Dedifferentiated amniotic fluid mesenchymal stem cell (primary cell): Measurements from ENCODE around the gene PLEKHJ1.

ENCODE experiments used
- DNase-seq: peaks from one replicate; pipeline ENCODE4 v3.0.0-alpha.2; 2016; ENCODE audit errors: extremely low spot score

The PLEKHJ1 gene

DNA sequence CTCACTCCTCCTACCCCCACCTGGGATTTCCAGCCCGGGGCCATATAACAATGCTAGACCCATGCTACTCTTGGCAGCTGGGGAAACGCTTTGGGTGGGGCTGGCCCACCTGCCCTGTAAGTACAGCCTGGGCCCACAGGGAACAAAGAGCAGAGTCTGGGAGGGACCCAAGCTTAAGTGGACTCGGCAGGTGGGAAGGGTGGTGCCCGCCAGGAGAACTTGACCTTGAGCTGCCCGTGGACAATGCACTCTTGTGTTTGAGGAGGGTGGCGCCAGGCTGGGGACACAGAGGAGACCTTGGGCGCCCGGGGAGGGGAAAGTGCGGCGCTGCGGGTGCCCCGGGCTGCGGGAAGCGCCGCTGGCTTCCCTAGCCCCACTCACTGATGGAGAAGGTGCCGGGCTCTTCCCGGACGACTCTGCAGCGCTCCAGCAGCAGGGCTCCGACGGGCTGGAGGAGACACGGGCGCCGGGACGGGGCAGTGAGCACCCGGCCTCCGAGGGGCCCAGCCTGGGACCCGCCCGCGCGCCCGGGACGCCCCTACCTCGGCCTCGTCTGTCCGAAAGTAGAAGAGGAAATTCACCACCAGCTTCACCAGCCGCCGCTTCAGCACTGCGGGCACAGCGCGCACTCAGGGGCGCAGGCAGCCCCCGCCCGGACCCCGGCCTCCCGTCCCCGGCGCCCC lies 607 bp downstream of the PLEKHJ1 start:
- DNase-seq: no peak

DNA sequence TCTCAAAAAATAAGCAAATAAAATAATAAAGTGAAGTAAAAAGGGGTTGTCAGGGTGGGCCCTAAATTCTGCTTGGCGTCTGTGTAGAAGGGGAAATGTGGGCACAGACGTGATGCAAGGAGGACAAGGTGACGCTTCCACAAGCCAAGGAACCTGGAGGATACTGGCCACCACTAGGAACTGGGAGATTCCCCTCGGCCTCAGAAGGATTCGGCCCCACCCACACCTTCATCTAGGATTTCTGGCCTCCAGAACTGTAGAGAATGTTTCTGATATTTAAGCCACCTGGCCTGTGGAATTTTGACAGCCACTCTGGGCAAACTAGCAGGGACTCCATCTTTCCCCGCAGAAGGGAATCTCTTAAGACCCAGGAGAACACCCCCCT lies 1.1 kb downstream of the PLEKHJ1 start:
- DNase-seq: no peak

DNA sequence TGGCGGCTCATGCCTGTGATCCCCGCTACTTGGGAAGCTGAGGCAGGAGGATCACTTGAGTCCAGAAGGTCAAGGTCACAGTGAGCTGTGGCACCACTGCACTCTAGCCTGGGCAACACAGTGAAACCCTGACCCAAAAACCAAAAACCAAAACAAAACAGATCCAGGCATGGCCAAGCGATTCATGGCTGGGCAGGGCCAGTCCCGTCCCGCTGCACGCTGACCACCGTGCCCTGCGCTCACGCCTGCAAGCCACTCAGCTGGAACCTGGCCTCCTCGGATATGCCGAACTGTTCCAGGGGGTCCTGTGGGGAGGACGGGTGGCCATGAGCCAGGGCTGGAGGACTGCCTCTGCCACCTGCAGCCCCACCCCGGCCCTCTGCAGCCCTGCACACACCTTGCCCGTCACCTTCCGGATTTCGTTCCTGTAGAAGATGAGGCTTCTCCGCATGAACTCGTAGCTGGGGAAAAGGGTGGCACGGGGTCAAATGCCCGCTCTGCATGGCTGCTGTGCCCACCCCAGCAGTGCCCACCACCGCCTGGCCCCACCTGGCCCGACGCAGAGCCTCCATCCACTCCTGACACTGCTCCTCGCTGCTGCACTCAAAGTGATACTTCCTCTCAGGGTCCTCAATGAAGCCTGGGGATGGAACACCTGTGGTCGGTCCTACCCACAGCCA lies 2.4 kb downstream of the PLEKHJ1 start:
- DNase-seq: no peak

DNA sequence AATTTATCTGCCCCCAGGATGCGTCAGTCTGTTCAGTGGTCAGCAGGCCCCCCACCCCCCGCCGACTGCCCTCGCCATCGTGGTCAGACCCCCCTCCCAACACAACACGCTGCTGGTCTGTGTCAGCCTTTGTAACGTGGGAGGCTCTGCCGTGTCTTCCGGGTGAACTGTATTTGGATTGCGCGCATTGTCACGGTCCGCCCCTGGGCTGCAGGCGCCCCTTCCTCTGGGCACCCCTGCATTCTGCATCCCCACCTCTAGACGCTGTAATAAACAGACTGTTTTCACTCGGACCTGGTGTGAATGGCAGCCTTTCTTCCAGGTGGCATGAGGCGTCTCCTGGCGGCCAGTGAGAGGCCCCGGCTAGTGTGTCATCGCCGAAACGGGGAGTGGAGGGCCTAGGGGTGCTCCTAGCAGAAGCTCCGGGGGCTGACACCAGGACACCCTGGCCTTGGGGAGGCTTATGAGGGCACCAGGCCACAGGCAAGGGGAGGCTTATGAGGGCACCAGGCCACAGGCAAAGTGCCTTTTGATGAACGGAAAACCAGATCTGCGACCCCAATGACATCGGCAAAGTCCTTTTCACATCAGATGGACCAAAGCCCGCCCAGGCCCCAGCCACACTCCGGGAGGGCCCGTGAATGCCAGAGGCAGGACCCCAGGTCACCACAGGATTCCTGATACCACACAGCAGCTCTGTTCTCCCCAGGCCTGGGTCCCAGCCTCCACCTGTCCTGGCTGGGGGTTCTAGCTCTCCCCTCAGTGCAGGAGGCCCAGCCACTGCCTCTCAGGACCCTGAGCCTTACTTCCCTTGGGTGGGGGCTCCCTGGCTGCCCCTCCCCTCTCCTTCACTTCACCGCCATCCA lies 3.6 kb downstream of the PLEKHJ1 start:
- DNase-seq: no peak

DNA sequence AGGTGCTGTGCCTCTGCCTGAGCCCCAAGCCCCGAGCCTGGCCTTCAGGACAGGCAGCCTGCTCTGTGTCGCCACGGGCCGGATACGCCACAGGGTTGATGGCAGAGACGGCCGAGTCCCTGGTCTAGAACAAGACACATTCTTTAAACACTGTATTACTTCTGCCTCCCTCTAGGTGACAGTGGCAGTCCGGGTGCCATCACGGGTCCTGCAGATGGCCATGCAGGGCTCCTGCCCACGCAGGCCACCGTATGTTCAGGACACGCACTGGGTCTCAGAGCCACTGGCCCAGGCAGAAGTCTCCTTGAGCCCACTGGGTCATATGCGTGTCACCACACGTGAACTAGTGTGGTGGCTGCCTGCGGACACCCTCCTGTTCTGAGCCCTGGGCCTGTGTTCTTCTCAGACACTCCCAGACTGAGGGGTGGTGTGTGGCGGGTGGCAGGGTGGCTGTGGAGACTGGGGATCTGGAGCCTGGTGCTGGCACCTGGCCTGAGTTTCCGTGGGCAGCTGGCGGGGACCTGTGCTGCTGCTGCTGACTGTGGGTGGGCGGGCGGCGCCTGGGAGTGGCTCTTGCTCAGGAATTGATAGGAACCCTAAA lies 4.4 kb downstream of the PLEKHJ1 start:
- DNase-seq: no peak

DNA sequence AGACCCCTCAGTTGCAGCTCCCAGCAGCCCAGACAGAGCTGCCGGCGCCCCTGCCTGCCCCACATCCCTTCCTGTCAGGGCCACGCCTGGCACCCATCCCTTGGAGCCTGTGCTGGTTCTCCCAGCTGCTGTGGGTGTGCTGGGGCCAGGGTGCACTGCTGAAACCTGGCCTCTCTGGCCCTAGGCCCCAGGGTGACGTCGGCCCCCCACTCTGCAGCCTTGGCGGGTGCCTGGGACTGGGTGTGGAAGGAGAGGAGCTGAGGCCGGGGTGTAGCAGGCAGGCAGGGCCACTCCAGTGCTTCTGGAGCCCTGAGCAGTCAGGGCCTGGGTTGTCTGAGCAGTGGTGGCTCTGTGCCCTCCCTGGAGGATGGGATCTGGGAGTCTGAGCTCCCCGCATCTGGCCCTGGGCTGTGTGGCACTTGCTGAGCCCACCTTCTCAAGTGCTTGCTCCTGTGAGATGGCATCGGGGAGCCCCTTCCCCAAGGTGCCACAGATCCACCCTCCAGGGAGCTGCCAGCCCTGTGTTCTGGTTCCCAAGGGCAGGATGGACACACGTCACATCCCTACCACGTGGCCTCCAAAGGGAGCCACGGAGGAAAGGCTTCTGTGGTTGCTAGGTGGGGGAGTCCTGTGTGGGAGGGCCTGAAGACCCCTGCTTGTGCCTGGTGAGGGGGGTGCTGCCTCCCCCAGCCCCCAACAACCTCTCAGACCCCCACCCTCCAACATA lies 5.2 kb downstream of the PLEKHJ1 start:
- DNase-seq: no peak

DNA sequence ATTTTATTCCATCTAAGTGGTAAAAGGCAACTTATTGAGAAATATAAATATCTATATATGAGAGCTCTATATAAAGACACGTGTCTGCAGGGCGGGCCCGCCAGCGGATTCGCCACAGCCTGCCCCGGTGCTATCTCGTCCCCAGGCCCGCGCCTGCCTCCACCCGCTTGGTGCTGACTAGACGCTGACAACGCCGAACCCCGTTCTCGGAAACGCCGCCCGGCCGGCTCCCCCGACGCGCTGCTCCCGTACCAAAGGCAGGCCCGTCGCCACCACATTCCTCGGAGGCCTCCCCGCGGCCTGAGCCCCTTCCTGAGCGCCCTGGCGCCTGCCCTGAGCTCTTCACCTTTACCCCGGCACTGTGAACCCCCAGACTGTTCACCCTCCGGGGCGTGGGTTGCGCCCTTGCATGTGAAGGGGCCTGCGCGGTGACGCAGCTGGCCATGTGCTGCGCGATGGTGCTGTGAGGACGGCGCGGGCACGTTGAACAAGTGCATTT lies 6.0 kb downstream of the PLEKHJ1 start:
- no peak for DNase-seq

DNA sequence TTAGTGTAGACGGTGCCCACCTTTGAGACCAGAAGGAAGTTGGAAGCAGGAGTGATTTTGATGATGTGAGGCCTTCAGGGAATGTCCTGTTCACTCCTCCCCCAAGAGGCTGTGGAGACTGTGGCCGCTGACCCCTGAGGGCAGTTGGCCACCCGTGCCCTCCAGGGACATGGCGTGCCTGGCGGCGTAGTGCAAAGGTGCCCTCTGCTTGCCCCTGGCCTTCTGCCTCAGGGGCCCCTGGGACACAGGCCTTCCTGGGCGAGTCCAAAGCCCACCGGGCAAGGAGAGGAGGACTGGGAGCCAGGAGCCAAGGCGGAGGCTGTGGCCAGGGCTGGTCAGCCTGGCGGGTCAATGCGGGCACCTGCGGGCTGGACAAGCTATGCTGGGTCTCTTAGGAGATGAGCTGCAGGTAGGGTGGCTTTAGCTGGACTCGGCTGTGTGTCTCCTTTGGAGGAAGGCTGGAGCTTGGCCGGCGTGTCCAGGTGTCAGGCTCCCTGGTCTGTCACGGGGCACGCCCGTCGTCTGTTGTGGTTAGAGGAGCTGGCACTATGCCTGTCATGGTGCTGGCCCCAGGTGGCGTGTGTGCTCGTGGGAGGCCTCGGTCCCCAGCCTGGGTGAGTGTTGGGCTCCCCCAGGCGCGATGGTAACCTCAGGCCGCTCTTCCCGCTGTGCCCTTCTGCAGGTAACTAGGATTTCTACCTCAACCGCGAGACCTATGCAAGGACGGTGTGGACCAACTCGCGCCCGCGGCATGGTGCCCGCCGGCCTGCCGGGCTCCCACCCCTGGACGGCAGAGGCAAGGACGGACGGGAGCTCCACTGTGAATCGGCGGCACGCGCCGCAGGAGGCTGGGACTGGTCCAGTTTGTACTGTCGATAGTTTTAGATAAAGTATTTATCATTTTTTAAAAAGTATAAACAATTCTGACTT lies 6.8 kb downstream of the PLEKHJ1 start:
- DNase-seq: no peak

DNA sequence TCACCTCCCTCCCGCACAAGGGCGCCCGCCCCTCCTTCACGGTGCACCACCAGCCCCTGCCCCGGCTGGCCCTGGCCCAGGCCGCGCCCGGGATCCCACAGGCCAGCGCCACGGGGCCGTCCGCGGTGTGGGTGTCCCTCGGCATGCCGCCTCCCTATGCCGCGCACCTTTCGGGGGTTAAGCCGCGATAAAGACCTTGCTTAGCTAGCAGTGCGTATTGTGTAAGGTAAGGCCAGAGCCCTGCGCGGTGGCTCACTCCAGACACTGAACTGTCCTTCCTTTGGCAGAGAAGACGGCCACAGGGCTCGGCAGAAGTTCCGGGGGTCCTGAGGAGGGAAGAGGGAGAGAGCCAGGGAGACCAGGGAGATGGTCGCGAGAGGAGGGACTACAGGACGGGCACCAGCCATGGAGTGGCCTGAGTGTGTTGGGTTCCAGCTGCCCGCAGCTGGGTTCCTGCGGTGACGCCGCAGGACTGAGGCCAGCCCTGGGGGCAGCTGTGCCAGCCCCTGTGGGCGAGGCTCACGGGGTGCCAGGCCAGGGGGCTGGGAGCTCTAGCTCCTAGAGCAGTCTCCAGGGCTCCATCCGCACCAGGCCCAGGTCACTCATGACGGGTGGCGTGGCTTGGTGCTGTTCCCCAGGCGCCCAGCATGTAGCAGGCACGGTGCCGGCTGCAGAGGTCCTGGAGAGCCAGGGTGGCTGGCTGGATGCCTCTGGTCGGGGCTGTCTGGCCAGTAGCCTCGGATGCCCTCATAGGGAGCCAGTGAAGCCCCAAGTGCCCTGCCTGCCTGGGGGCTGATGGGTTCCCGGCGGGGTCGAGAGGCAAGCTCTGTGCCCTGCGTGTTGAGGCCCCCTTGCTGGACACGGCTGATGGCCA lies 7.7 kb downstream of the PLEKHJ1 start:
- no peak for DNase-seq

DNA sequence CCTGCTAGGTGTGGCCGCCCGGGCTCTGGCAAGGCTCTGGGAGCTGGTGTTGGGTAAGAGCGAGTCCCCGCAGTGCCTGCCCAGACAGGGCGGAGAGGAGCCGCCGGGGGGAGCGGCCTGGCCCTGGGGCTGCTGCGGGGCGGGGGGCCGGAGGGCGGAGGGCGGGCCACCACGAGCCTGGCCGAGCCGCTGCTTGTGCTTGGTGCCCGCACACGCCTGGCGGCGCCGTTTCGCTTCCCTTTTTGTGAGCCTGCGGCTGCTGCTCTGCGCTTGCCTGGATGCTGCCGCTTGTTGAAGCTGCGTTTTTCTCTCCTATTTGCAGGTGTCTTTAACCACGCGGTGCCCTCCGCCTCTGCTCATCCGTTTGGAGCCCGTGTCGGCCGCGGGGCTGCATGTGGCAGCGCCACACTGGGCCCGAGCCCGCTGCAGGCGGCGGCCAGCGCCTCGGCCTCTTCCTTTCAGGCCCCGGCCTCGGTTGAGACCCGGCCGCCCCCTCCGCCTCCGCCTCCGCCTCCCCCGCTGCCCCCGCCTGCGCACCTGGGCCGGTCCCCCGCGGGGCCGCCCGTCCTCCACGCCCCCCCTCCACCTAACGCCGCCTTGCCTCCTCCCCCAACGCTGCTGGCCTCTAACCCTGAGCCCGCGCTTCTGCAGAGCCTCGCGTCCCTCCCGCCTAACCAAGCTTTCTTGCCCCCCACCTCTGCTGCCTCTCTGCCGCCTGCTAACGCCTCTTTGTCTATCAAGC lies 8.5 kb downstream of the PLEKHJ1 start:
- DNase-seq: no peak

DNA sequence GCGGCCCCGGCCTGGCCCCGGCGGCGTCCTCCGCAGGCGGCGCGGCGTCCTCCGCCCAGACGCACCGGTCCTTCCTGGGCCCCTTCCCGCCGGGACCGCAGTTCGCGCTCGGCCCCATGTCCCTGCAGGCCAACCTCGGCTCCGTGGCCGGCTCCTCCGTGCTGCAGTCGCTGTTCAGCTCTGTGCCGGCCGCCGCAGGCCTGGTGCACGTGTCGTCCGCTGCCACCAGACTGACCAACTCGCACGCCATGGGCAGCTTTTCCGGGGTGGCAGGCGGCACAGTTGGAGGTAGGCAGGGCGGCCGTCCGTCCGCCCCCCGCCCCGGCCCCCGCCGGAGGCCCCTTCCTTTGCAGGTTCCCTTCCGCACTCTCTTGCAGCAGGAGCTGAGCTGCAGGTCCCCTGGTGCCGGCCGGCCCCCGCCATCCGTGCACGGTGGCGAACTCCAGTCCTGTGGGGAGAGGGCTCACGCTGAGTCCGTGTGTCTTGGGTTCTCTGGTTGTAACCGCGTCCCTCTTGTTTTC lies 9.2 kb downstream of the PLEKHJ1 start:
- DNase-seq: no peak

DNA sequence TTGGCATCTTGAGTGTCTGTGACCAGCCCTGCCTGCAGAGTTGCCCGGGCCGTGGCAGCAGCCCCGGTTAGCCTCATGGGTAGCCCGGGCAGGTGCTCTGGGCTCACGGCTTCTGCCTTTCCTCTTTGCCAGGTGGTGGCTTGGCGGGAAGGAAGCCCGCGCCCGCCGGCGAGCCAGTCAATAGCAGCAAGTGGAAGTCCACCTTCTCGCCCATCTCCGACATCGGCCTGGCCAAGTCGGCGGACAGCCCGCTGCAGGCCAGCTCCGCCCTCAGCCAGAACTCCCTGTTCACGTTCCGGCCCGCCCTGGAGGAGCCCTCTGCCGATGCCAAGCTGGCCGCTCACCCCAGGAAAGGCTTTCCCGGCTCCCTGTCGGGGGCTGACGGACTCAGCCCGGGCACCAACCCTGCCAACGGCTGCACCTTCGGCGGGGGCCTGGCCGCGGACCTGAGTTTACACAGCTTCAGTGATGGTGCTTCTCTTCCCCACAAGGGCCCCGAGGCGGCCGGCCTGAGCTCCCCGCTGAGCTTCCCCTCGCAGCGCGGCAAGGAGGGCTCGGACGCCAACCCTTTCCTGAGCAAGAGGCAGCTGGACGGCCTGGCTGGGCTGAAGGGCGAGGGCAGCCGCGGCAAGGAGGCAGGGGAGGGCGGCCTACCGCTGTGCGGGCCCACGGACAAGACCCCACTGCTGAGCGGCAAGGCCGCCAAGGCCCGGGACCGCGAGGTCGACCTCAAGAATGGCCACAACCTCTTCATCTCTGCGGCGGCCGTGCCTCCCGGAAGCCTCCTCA lies 9.9 kb downstream of the PLEKHJ1 start:
- no peak for DNase-seq

DNA sequence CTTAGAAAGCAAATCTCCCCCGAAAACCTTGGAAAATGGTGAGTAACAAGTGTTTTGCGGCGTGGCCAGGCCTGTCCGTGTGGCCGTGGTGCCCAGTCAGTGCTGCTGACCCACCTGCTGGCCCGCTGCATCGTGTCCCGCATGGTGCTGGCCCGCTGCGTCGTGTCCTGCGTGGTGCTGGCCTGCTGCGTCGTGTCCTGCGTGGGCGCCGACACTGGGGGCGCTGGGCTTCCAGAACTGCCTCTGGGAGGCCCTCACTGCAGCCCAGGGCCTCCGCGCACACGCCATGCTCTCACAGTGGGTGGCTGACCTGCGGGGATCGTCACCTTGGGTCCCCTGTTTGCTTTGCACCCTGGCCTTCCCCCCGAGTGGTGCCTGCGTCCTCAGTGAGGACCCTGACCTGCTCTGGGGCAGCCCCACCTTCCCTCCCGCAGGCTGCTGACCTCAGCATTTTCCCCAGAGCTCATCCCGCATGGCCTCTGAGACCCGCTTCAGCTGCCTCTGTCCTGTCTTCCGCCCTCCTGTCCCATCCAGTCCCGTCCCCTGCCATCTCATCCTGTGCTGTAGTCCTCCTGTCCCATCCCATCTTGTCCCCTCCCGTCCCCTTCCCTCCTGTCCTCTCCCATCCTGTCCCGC lies 10.6 kb downstream of the PLEKHJ1 start:
- no peak for DNase-seq

DNA sequence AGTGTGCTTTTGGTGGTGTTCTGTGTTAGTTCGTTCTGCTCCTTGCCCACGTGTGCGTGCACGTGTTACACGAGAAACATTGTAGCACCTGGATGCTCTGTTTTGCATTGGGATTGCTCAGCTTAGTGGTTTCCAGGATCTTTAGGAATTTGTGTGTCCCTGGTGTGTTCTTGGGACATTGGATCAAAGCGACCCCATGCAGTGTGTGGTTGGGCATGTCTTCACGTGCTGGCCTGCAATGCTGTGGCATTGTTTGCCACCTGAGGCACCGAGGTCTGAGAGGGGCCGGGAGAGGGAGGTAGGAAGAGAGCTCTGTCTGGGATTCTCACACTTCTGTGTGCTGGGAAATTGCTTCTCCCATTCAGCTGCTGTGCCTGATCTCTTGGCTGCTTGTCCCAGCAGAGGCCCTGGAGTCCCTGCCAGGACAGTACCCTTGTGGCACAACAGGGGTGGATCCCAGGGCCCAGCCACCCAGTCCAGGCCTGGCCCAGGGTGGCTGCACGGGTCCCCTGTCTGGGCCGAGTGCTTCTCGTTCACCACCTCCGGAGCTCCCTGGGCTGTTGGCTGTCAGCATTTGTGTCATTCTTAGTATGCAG lies 11.3 kb downstream of the PLEKHJ1 start:
- no peak for DNase-seq

DNA sequence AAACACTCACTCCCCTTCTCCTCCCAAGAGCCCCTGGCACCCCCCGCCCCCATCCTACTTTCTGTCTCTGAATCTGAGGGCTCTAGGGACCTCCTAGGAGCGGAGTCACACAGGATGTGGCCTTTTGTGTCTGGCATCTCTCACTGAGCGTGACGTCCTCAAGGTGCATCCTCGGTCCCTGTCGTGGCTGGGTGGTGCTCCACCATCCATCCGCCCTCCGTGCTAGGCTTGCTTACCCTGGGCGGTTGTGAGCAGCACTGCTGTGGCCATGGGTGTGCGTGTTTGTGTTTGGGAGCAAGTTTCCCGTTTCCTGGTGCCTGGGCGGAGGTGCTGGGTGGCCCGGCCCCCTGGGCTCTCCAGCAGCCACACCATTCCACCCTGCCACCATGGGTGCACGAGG lies 12.2 kb downstream of the PLEKHJ1 start:
- DNase-seq: no peak

DNA sequence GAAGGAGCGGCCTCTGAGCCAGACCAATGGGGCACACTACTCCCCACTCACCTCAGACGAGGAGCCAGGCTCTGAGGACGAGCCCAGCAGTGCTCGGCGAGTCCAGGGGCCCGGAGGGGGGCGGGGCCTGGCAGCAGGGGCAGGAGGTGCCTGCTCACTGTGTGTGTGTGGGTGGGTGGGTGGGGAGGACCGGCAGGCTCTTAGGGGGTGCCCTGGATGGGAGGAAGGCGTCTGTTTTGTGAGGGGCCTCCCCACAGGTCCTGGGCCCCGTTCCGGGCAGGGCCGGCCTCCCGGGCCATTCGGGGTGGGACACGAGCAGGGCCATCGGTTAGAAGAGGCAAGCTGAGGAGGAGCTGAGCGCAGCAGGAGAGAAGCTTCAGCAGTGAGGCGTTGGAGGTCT lies 12.7 kb downstream of the PLEKHJ1 start:
- DNase-seq: no peak

DNA sequence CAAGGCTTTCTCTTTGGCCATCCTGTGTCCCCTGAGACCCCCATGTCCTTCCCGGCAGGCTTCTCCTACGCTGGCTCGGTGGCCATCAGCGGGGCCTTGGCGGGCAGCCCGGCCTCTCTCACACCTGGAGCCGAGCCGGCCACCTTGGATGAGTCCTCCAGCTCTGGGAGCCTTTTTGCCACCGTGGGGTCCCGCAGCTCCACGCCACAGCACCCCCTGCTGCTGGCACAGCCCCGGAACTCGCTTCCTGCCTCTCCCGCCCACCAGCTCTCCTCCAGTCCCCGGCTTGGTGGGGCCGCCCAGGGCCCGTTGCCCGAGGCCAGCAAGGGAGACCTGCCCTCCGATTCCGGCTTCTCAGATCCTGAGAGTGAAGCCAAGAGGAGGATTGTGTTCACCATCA lies 14.2 kb downstream of the PLEKHJ1 start:
- DNase-seq: no peak
